HEK293 (cell line): ENCODE results near the gene PGR.

ENCODE experiments used
- ZNF423 ChIP-seq: fragments of 450-650 bp; formaldehyde crosslinking; IDR thresholded peaks from 2 replicates; pipeline ENCODE4 v1.5.1; 2016; ENCODE audit warnings: missing biosample characterization, missing genetic modification characterization
- ZNF548 ChIP-seq: fragments of 450-650 bp; formaldehyde crosslinking; IDR thresholded peaks from 2 replicates; pipeline ENCODE4 v1.5.1; 2016; ENCODE audit warnings: missing biosample characterization, missing genetic modification characterization
- ZNF776 ChIP-seq: fragments of 450-650 bp; formaldehyde crosslinking; IDR thresholded peaks from 2 replicates; pipeline ENCODE4 v1.5.0; 2017; ENCODE audit warnings: missing biosample characterization, missing genetic modification characterization, borderline replicate concordance

DNA sequence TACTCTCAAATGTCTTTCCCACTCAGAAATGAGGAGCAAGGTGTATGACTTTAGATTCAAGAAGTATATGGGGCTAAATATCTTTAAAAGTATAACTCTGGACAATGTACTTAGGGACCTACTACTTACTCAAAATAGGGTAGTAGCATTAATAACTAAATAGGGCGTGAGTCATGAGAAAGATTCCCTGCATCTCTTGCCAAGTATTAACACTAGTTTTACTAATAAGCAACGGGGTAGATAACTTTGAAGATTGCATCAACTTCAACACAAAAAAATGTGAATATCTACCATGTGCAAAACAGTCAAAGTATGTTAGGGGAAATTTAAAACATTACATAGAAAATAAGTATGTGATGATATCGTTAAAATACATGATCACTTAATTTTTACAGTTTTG, 99.6 kb downstream of the PGR start:
- TF ChIP-seq ZNF423, result no peak
- TF ChIP-seq ZNF776, result no peak
- TF ChIP-seq ZNF548 (tag by site-specific recombination), result no peak
